PC-3 (cell line): ENCODE results near the gene CDK5R1. TPM values are rescaled to one million over a fixed set of nuclear protein-coding genes. Genes with fewer than 3 reads are reported as not detected.
A peak's percentile ranks its signal among the peaks of the same experiment; 100 is the strongest.

Experiments used
- ATAC-seq: fragments of 200-7000 bp; cut with Tn5 transposase; 2 replicates; pipeline ENCODE4 v1.9.1; 2020; ENCODE audit warnings: mild to moderate bottlenecking, moderate library complexity
- BruUV-seq: library from RNA; stranded (reverse); fragments of 400-500 nt; replicated peaks from 2 replicates; lab custom pipeline; 2021; lab: Mats Ljungman, UMichigan
- CTCF ChIA-PET: fragments of 300-600 bp; sonication (Branson Sonifier 250); formaldehyde crosslinking; loops from one replicate; lab custom pipeline; 2022; ENCODE audit warnings: antibody characterized with exemption; lab: Charles Lee
- POLR2A ChIA-PET: fragments of 300-600 bp; sonication (Branson Sonifier 250); formaldehyde crosslinking; loops from one replicate; lab custom pipeline; 2022; ENCODE audit warnings: antibody characterized with exemption; ENCODE audit not compliant: unreplicated experiment; lab: Charles Lee
- DNase-seq: peaks from one replicate; pipeline ENCODE4 v3.0.0-alpha.2; 2015
- H2AFZ ChIP-seq: fragments of 300-600 bp; sonication (generic); 2 replicates; pipeline ENCODE4 v1.6.0; 2016; ENCODE audit warnings: antibody characterized with exemption, low read length
- H3F3A ChIP-seq: fragments of 300-600 bp; sonication (generic); one replicate; pipeline ENCODE4 v1.6.0; 2017; ENCODE audit warnings: antibody characterized with exemption, low read length, control low read depth, mild to moderate bottlenecking; ENCODE audit not compliant: unreplicated experiment
- H3K27ac ChIP-seq: fragments of 300-600 bp; sonication (generic); 2 replicates; pipeline ENCODE4 v1.5.1; 2016; ENCODE audit warnings: mild to moderate bottlenecking, low read length
- H3K27me3 ChIP-seq: fragments of 300-600 bp; sonication (generic); 2 replicates; pipeline ENCODE4 v1.6.1; 2016; ENCODE audit warnings: low read length, mixed read lengths
- H3K36me3 ChIP-seq: fragments of 300-600 bp; sonication (generic); 2 replicates; pipeline ENCODE4 v1.6.1; 2016; ENCODE audit warnings: low read depth, mixed run types, low read length, mixed read lengths
- H3K4me1 ChIP-seq: fragments of 300-600 bp; sonication (generic); 2 replicates; pipeline ENCODE4 v1.5.1; 2016; ENCODE audit warnings: low read length; ENCODE audit not compliant: insufficient read depth
- H3K4me2 ChIP-seq: fragments of 300-600 bp; sonication (generic); 2 replicates; pipeline ENCODE4 v1.6.0; 2016; ENCODE audit warnings: low read length
- H3K4me3 ChIP-seq: fragments of 300-600 bp; sonication (generic); 2 replicates; pipeline ENCODE4 v1.5.1; 2016; ENCODE audit warnings: mild to moderate bottlenecking, low read length, mixed read lengths
- H3K79me2 ChIP-seq: fragments of 300-600 bp; sonication (generic); 2 replicates; pipeline ENCODE4 v1.6.1; 2017; ENCODE audit warnings: low read length, mixed read lengths
- H3K9ac ChIP-seq: fragments of 300-600 bp; sonication (generic); 2 replicates; pipeline ENCODE4 v1.6.0; 2016; ENCODE audit warnings: mild to moderate bottlenecking, low read length
- H3K9me2 ChIP-seq: fragments of 300-600 bp; sonication (generic); replicated peaks from 2 replicates; pipeline ENCODE4 v1.6.1; 2016; ENCODE audit warnings: mixed run types, low read length, mixed read lengths
- H3K9me3 ChIP-seq: fragments of 300-600 bp; sonication (generic); 2 replicates; pipeline ENCODE4 v1.6.1; 2016; ENCODE audit warnings: low read length, mixed read lengths
- H4K20me1 ChIP-seq: fragments of 300-600 bp; sonication (generic); 2 replicates; pipeline ENCODE4 v1.6.1; 2016; ENCODE audit warnings: low read length, mixed read lengths
- CTCF ChIP-seq: fragments of 300-600 bp; sonication (generic); conservative IDR thresholded peaks from 2 replicates; pipeline ENCODE4 v1.5.1; 2017; ENCODE audit warnings: antibody characterized with exemption, low read depth, mild to moderate bottlenecking, low read length
- EZH2 ChIP-seq: fragments of 300-600 bp; sonication (generic); IDR thresholded peaks from one replicate; pipeline ENCODE4 v1.6.1; 2017; ENCODE audit warnings: antibody characterized with exemption, mild to moderate bottlenecking, low read length; ENCODE audit not compliant: unreplicated experiment
- EZH2phosphoT487 ChIP-seq: fragments of 300-600 bp; sonication (generic); IDR thresholded peaks from 2 replicates; pipeline ENCODE4 v1.6.1; 2018; ENCODE audit warnings: mild to moderate bottlenecking, antibody characterized with exemption, low read length, borderline replicate concordance
- intact Hi-C: fragments of 100-400 bp; cut with micrococcal nuclease; formaldehyde crosslinking; loops from 2 replicates; pipeline ENCODE4 v1.9.0; 2023
- total RNA-seq: library from RNA; depleted of rRNA; stranded (reverse); fragments of >200 nt; gene quantifications from 2 replicates; pipeline ENCODE4 v1.2.3, GENCODE V29; 2014

The CDK5R1 gene
- total RNA-seq, 1 experiment from 2014 or later = 1.7 TPM

GRCh38 chr17:32520104-32520701 is 33.4 kb downstream of the CDK5R1 start:
- peak overlapping the region; percentile 87 for H3K4me2 ChIP-seq
- H3K4me1 ChIP-seq = peaks cover 6% of the 10 kb centered on the region; the same call in 1 of the 2 replicates
- POLR2A ChIA-PET = interaction anchor here (0.6 kb wide), 1 partner anchor 153 kb away, joined by 12 read pairs; no protein-coding TSS in a partner anchor
- TF ChIP-seq EZH2 = no peak
- no peak for TF ChIP-seq EZH2phosphoT487
- ATAC-seq (no peak; the same call in none of the 2 replicates), DNase-seq (no peak)
- H3K9me2 ChIP-seq = no peaks in the 10 kb centered on the region
- H3K9me3 ChIP-seq = no peaks in the 10 kb centered on the region
- H3K79me2 ChIP-seq = no peaks in the 10 kb centered on the region
- H3K27me3 ChIP-seq = no peaks in the 10 kb centered on the region
- no peak overlapping the region for H3K27ac ChIP-seq
- no peaks in the 10 kb centered on the region for H4K20me1 ChIP-seq
- no peaks in the 10 kb centered on the region for H3K36me3 ChIP-seq
- CTCF ChIA-PET = no interaction called here
- no TSS peak for BruUV-seq
- H3K4me3 ChIP-seq = peak overlapping the region; percentile 67; the same call in 1 of the 2 replicates
- intact Hi-C loops = no loop called here
- H3F3A ChIP-seq = no peaks in the 10 kb centered on the region
- H2AFZ ChIP-seq = peak overlapping the region; percentile 82
- peak overlapping the region; percentile 12; the same call in 1 of the 2 replicates for H3K9ac ChIP-seq

GRCh38 chr17:32520737-32521404 is 34.1 kb downstream of the CDK5R1 start:
- ATAC-seq = no peak
- POLR2A ChIA-PET = no interaction called here

More at GRCh38 chr17:32520737-32521404, 34.1 kb downstream of the CDK5R1 start:
- no peaks in the 10 kb centered on the region for H3K9me2 ChIP-seq
- DNase-seq = no peak
- H3K4me2 ChIP-seq = no peak overlapping the region
- H3K9ac ChIP-seq = no peak overlapping the region
- TF ChIP-seq EZH2phosphoT487 (no peak), EZH2 (no peak), CTCF (no peak)
- no peak overlapping the region for H3K27ac ChIP-seq
- H3K4me3 ChIP-seq = no peak overlapping the region
- CTCF ChIA-PET = no interaction called here
- peaks cover 6% of the 10 kb centered on the region; the same call in 1 of the 2 replicates for H3K4me1 ChIP-seq
- no peaks in the 10 kb centered on the region for H3K9me3 ChIP-seq
- intact Hi-C loops = no loop called here
- H4K20me1 ChIP-seq = no peaks in the 10 kb centered on the region
- no peaks in the 10 kb centered on the region for H3F3A ChIP-seq
- BruUV-seq = no TSS peak
- no peaks in the 10 kb centered on the region for H3K27me3 ChIP-seq
- no peak overlapping the region for H2AFZ ChIP-seq
- no peaks in the 10 kb centered on the region for H3K36me3 ChIP-seq
- no peaks in the 10 kb centered on the region for H3K79me2 ChIP-seq
